ENCODE data around the gene PRKCG.

PRKCG gene

GRCh38 chr19:53898636-53899341 is 16.8 kb downstream of the PRKCG start:
- no peak for DNase-seq

DNA sequence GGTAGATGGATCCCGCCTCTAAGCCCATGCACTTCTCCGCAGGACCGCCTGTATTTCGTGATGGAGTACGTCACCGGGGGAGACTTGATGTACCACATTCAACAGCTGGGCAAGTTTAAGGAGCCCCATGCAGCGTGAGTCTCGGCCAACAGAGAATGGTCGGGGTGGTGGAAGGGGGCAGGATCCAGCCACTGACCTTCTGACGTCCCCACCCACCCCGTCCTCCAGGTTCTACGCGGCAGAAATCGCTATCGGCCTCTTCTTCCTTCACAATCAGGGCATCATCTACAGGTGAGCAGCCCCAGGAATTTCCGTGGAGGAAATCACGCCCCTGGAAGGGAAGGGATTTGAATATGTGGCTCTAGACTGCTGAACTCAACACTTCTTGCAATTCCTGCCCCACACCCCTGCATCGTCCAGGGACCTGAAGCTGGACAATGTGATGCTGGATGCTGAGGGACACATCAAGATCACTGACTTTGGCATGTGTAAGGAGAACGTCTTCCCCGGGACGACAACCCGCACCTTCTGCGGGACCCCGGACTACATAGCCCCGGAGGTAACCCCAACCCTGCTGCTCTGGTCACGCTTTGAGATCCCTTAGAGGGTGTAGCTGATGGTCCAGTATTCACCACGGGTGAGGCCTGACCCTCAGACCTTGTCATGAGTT is 18.3 kb downstream of the PRKCG start:
- DNase-seq = no peak

DNA sequence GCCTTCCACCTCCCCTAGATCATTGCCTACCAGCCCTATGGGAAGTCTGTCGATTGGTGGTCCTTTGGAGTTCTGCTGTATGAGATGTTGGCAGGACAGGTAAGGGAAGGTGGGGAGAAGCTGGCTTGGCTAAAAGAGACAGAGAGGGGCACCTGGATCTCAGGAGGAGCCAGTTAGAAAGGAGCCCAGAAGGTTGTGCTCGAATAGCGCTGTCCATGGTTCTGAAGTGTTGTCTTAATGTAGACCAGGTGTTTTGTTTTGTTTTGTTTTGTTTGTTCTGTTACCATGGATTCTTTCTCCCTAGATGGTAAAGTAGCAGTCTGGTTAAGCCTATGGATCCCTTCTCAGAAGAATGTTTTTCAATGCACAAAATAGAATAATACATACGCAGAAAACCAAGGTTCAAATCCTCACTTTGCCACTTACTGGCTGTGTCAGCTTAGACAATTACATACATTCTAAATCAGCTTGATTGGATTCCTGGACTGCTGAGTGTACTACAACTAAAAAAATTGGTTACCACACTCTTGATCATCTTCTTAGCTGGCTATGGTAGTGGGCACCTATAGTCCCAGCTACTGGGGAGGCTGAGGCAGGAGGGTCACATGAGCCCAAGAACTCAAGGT is 21.2 kb downstream of the PRKCG start:
- peak in 1 of 5 donors; percentile 42 for DNase-seq

DNA sequence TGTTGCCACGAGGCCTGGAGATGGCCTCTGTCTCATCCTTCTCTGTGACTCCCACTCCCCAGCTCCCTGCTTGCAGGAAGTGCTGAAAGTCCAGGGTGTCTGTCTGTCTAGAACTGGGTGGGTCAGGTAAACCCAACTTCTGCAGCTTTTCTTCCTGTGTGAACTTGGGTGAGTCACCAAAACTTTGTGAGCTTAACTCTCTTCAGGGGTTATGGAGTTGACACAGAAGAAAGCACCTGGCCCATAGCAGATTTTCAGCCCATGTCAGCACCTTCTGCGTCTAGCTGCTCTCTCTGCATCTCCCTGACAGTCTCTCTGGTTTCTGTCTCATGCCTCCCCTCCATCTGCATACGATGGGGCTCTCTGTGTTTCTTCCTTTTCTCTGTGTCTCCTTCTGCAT is 22.9 kb downstream of the PRKCG start:
- DNase-seq = no peak

GRCh38 chr19:53905787-53906186 is 23.8 kb downstream of the PRKCG start:
- no peak for DNase-seq

DNA sequence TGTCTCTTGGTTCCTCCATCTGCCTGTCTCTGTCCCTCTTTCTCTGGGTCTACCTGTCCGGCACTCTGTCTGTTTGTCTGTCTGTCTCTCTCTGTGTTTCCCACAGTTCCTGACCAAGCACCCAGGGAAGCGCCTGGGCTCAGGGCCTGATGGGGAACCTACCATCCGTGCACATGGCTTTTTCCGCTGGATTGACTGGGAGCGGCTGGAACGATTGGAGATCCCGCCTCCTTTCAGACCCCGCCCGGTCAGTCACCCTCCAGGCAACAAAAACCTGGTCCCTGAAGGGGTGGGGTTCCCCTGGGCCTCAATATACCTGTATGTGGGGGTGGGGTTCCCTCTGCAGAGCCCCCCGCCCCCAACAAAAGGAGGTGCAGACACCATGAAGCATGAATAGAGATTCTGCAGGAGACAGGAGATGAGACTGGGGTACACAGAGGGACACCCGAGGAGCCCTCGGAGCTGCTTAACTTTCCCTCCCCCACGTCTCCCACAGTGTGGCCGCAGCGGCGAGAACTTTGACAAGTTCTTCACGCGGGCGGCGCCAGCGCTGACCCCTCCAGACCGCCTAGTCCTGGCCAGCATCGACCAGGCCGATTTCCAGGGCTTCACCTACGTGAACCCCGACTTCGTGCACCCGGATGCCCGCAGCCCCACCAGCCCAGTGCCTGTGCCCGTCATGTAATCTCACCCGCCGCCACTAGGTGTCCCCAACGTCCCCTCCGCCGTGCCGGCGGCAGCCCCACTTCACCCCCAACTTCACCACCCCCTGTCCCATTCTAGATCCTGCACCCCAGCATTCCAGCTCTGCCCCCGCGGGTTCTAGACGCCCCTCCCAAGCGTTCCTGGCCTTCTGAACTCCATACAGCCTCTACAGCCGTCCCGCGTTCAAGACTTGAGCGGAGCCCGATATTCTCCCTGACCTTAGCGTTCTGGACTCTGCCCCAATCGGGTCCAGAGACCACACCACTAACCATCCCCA is 24.5 kb downstream of the PRKCG start:
- DNase-seq = peak; percentile 29 to 67 (median 47)

GRCh38 chr19:53907193-53907581 is 25.2 kb downstream of the PRKCG start:
- DNase-seq = no peak

DNA sequence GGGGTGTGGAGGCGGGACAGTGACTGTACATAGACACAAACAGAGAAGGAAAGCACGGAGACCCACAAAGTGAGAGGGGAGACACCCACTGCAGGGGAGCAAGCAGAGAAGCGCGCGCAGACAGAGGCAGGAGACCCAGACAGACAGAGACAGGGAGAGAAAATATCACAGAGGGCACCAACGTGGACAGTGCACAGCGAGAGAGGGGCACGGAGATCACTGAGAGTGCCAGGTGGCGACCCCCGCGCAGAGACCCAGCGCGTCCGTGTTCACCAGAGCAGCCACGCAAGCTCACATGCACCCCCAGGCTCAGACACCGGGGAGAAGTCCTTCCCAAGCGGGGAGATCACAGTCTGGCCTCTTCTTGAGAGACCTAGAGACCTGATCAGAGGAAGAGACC is 25.7 kb downstream of the PRKCG start:
- DNase-seq = no peak

DNA sequence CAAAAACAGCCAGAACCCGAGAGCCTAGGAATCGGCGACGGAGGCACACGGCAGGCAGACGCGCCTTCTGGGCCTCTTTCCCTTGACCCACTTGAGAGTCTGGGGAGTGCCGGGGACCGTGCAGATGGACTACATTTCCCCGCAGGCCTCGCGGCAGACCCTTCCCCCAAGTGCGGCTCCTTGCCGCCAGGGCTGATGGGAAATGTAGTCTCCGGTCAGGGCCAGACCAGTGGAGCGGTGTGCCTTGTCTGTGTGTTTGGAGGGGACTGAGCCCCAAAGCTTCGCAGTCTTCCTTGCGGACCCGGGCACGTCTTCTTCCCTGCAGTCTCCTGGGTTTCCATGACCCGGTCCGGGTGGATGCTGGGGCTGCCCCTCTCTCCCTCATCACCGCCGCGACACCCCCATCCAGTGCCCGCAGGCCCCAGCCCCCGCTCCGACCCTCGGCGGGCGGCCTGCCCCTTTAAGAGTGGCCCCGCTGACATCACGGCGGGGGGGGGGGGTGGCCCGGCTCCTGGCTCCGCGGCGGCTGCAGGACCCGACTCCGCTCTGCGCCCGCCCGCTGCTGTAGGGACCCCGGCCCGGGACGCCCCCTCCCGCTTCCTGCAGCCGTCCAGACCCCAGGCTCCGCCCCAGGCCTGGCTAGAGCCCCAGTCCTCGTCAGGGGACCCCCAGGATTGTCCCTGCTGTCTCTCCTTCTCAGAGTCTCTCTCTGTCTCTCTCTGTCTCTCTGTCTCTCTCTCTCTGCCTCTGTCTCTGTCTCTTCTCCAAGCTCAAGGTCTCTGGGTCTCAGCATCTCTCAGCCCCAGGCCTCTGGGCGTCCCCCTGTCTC is 26.3 kb downstream of the PRKCG start:
- peak in 3 of 5 donors; percentile 18 to 50 (median 24) for DNase-seq

GRCh38 chr19:53908935-53909415 is 27.0 kb downstream of the PRKCG start, which contains the start of gene CACNG7:
CACNG7 (plus strand) TSS chr19:53909278; CDS start chr19:53912832, 3,554 bp downstream.
- DNase-seq = no peak

DNA sequence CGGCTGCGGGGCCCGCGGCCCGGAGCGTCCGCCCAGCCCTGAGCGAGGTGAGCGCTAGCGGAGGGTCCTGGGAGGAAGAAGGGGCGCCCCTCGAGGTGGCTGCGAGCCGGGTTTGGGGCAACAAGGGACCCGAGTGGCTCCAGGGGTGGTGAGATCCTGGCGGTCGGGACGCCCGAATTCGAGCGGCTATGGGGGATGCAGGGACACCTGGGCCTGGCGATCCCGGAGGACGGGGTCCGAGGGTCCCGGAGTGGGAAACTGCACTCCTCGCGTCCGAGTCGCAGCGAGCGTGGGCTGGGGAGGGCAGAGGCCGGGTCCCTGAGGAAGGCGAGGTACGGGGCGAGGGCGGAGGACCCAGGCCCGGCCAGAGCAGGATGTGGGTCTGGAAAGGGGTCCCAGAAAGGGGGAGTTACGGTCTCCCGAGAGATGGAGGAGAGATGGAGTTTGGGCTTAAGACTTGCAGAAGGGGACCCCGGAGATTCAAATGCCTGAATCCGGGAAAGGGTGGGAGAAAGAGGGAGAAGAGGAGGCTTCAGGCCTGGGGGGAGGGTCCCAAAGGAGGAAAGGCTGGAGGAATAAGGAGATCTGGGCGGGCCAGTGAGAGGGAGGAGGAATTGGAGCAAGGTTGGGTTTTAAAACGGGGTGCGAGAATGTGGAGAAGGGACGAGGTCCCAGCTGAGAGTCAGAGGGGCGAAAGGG is 27.6 kb downstream of the PRKCG start:
- DNase-seq = no peak

DNA sequence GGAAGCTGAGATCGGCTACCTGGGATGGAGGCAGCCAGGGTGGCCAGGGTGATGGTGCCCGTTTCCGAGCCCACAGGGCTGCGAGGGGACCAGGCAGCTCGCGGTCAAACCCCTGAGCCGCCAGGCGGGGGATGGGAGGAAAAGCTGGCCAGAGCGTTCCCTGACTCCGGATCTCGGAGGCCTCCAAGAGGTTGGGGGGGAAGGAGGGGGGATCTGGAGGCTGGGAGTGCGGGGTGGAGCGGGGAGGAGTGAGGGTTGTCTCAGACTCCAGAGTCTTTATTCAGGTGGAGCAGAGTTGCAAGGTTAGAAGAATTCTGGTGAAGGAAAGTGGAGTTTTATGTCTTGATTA is 28.1 kb downstream of the PRKCG start:
- DNase-seq = no peak

GRCh38 chr19:53912653-53913052 is 30.7 kb downstream of the PRKCG start:
- no peak for DNase-seq

DNA sequence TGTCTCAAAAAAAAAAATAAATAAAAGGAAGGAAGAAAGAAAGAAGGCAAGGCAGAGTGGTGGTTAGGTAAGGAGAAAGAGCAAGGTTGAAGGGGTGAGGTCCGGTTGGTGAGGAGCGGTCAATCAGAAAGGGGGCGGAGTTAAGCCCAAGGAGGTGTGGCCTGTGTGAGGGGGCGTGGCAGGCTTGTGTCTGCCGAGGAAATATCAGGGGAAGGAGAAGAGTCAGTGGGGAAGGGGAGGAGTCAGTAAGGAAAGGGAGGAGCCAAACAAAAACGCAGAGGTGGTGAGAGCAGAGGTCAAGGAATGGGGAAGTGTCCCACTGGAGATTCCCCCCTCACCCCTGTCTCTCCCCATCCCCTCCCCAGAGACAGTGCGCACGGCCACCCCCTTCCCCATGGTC is 33.0 kb downstream of the PRKCG start:
- DNase-seq = no peak

GRCh38 chr19:53916004-53916403 is 34.0 kb downstream of the PRKCG start:
- DNase-seq = no peak

- DNase-seq = no peak
Observed at GRCh38 chr19:53917356-53917755, 35.4 kb downstream of the PRKCG start.

DNA sequence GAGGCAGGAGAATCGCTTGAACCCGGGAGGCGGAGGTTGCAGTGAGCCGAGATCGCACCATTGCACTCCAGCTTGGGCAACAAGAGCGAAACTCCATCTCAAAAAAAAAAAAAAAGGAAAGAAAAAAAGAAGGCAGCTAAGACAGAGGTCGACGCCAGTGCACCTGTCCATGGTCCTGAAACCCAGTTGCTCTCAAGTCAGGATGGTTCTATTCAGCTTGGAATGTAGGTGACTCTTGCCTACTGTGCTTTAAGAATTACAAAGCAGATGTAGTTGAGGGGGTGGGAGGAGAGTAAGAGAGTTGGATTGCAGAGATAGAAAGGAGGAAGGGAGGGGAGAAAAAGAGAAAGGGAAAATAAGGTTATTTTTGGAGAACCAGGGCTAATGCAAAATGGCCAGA is 45.7 kb downstream of the PRKCG start:
- DNase-seq = peak in 2 of 5 donors; percentile 17 to 36

DNA sequence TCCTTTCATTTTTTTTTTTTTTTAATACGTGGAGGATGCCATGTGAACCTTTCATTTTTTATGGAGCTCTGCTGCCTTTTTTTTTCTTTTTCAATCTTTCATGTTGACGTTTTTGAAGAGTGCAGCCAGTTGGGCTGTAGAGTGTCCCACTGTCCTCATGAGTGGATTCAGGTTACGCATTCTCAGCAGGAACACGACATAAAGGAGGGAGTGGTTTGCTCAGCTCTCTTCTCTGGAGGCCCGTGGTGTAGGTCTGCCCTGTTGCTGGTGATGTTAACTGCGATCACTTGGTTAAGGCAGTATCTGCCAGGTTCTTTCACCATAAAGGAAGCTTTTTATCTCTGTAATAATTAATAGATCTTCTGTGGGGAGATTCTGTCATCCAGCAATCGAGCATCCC is 54.0 kb downstream of the PRKCG start:
- no peak for DNase-seq

GRCh38 chr19:53942001-53942786 is 60.2 kb downstream of the PRKCG start:
- DNase-seq = no peak

DNA sequence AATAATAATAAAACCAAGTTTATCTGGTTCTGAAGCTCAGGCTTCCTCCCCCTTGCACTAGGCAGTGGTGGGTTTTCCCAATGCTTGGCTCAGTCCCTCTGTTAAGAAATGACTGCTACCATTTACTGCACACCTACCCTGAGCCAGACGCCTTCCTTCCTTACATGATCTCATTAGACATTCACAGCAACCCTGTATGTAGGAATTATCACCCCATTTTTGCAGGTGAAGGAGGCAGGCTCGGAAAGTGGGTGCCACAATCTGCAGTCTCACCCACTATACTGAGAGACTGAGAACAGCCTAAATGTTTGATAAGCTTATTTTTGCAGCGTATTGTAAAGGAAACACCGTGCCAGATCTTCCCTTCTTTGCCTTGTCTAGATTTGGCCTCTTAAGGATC is 62.4 kb downstream of the PRKCG start:
- DNase-seq = no peak
